Activated CD4-positive, alpha-beta T cell treated with anti-CD3 and anti-CD28 coated beads, Interleukin-2, Interleukin-4, amounts not matched to agents 100 ng/mL and 50 ng/mL, durations not matched to agents 16 hours and 8 hours (primary cell): ENCODE data around the gene KCTD5.

Experiments used
- DNase-seq: peaks from one replicate; pipeline ENCODE4 v3.0.0-alpha.2; 2020; ENCODE audit warnings: low spot score

Gene KCTD5

DNA sequence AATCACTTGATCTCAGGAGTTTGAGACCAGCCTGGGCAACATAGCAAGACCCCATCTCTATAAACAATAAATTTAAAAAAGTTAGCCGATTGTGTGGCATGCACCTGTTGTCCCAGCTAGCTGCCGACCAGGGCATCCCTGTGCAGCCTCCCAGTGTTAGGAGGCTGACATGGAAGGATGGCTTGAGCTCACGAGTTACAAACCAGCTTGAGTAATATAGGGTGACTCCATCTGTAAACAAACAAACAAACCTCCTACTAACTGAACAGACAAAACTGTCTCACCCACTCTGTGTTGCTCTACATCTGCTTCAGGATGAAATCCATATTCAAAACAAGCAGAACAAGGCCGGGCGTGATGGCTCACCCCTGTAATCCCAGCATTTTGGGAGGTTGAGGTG is 44.6 kb downstream of the KCTD5 start:
- no peak for DNase-seq

DNA sequence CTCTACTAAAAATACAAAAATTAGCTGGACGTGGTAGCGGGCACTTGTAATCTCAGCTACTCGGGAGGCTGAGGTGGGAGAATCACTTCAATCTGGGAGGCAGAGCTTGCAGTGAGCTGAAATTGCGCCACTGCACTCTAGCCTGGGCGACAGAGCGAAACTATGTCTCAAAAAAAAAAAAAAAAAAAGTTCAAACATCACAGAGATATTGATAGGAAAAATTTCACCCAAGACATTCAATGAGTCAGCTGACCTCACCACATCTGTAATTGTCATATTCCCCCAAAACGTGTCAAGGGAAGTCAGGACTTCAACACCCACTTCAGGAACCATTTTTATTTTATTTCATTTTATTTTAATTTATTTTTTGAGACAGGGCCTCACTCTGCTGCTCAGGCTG is 45.7 kb downstream of the KCTD5 start:
- no peak for DNase-seq

DNA sequence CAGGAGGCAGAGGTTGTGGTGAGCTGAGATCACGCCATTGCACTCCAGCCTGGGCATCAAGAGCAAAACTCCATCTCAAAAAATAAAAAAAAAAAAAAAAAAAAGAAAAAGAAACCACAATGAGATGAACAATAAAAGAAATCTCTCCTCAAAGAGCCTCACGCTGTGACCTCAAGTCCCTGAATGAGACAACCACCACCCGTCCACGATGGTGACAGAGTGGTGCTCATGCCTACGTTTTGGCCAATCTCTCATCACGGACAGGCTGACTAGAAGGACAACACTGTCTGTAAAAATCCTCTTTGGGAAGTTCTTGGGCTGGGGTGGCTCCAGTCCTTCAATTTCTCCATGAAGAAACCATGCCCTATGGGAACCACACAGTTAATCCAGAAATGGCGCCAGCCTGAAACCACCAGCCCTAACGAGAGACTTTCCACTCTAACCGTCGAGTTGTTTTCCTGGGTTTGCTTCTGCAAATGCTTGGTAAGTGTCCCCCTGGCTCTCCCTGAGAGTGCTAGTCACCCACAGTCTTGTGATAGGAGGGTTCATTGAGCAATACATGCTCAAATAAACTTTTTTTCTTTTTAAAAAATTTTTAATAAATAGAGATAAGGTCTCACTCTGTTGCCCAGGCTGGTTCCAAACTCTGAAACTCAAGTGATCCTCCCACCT is 52.7 kb downstream of the KCTD5 start:
- no peak for DNase-seq

DNA sequence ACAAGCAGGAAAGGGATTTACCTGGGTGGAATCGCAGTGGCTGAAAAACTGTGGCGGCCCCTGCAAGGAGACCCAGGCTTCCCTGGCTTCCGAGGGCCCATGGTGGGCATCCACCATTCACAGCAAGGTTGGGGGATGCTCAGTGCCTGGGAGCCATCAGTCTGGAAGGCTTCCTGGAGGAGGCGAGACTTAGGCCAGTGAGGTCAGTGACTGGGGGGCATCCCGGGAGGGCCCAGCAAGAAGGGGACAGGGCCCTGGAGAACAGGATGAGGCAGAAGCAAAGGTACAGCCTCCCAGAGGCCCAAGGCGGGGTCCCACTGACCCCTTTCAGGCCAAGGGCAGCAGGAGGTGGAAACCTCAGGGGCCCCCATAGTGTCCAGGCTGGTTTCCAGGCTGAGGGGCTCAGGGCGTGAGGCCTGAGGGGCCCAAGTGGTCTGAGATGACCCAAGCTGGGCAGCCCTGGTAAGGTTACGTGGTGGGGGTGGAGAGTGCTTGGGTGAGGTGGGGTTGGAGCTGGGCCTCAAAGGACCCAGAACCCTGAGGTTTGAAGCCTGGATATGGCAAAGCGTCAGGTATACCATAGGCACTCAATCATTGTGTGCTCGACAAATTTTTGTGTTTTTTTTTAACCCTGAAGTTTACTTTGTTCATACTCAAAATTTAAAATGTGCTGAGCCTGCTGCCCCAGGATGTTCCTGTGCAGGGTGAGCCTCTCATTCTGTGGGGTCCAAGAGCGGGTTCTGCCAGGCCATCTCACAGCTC is 54.3 kb downstream of the KCTD5 start:
- no peak for DNase-seq

DNA sequence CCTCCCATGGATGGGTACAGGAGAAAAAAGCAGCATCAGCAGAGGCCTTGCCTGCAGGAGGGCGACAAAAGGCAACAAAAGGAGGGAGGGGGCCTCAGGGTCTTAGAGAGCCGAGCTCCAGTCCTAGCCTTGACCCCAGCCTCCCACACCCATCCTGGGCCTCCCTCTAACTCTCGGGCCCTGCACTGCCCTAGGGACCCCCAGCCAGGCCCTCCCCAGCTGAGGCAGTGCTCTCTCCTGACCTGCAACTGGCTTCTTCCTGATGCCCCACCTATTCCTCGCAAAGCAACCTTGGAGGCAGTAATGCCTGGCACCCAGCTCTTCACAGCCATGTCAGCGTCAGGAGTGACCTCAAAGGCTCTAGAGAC is 54.9 kb downstream of the KCTD5 start:
- DNase-seq = no peak

DNA sequence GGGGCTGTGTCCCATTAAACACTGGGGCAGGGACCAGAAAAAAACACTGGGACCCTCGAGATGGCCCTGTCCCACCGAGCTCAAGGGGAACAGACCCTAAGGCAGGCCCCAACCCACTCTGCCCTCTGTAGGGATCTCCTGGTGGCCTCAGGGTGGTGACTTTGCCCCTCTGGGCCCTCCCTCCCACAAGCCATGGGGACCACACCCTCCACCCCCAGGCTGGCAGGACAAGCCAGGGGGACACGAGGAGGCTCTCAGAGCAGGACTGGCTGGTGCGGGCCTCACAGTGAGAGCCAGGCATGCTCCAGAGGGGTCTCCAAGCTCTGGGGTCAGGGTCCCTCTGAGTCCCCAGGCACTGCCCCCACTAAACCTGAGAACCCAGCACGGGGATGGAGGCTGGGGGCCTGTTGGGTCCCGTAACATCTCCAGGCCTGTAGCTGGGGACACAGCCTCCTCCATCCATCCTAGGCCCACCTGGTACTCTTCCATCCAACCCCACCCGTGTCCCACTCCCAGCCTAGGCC is 55.6 kb downstream of the KCTD5 start:
- no peak for DNase-seq

DNA sequence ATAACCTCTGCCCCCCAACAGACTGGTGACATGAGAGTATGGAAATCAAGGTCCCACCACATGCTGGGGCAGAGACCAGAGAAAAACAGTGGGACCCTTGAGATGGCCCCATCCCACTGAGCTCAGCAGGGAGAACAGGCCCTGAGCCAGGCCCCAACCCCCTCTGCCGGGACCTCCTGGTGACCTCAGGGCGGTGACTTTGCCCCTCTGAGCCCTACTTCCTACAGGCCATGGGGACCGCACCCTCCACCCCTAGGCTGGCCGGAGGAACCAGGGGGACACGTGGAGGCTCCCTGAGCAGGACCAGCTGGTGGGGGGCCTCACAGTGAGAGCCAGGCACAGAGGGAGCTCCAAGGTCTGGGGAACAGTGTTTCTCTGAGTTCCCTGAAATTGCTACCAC is 56.3 kb downstream of the KCTD5 start:
- no peak for DNase-seq

DNA sequence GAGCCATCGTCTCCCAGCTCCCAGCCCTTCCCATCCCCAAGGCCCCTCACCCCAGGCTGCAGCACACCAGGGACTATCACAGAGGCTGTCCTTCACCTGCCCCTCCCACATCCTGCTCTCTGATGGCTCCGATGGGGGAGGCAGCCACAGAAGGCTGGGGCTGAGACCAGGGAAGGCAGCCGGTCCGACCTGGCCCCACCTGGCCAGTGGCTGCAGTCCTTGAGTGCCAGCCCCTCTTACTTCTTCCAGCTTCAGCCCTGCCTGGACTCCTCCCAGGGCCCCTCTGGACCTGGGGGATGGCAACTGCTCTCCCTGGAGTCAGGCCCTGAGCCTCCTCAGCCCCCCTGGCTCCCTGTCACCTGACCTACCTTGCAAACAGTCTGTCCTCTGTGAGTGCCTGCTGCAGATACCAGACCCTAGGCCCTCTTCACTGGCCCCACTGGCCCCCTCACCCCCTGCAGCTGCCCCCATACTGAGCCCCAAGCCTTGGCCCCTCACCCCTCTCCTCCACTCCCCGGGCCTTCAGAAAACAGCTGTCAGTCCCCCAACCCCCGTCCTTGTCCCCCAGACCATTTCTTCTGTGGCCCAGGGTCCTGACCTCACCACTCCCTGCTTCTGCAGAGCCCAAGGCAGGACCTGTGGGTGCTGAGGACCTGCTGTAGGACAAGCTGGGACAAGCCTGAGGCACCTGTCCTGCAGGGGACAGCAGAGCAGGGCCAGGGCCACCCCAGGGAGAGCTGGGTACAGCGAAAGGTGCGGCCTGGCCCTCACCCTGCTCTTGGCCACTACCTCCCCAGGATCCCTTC is 57.5 kb downstream of the KCTD5 start:
- no peak for DNase-seq

DNA sequence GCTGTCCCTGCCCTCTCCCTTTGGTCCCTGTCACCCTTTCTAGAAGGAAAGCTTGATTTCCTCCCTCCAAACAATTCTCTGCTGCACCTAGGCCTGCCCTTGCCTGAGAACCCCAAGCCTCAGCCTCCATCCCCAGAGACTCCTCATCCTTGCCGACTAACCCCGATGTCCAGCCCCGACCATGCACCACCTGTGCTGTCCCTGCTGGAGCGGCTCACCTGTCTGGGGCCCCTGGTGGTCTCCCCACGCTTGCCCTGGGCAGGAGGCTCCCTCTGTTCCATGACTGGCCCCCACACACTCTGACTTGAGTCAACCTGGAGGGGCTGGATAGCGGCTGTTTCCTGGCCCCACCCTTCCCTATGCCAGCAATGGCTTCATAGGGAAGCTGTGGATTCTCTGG is 58.2 kb downstream of the KCTD5 start:
- no peak for DNase-seq

DNA sequence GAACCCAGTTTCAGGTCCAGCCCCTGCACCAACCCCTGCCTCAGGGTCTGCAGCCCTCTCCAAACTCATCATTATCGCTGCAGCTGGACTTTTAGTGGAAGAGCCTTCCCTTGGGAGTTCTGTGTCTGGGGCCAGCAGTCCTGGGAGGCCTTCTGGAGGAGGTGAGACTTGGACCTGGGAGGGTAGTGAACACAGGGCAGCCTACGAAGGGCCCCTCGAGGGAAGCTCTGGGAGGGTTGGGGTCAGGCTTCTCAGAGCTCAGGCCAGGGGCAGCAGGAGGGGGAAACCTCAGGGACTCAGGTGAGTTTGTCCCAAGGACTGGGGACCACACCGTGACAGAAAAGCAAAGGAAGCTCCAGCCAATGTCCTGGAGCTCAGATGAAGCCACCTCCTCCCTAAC is 58.8 kb downstream of the KCTD5 start:
- no peak for DNase-seq

DNA sequence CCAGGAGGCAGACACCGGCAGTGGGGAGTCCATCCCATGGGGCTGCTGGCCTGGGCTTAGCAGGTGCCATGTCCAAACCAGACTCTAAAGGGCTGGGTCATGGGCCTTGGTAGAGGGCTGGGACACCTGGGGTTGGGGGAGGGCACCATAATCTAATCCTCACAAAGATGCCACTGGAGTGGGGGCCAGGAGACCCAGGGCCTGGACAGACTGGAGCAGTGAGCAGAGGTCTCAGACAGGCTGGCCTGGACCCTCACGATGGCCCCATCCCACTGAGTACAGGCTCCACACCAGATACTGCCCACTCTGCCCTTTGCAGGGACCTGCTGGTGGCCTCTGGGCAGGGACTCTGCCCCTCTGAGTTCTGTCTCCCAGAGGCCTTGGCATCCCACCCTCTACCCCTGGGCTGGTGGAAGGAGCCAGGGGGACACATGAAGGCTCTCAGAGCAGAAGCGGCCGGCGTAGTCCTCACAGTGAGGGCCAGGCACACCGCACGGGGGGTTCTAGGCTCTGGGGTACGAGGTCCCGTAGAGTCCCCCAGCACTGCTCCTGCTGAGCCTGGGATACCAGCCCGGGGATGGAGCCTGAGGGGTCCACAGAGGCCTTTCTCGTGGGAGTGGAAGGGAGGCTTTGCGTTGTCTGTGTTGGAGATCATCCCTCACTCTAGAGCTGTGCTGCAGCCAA is 60.1 kb downstream of the KCTD5 start:
- no peak for DNase-seq

DNA sequence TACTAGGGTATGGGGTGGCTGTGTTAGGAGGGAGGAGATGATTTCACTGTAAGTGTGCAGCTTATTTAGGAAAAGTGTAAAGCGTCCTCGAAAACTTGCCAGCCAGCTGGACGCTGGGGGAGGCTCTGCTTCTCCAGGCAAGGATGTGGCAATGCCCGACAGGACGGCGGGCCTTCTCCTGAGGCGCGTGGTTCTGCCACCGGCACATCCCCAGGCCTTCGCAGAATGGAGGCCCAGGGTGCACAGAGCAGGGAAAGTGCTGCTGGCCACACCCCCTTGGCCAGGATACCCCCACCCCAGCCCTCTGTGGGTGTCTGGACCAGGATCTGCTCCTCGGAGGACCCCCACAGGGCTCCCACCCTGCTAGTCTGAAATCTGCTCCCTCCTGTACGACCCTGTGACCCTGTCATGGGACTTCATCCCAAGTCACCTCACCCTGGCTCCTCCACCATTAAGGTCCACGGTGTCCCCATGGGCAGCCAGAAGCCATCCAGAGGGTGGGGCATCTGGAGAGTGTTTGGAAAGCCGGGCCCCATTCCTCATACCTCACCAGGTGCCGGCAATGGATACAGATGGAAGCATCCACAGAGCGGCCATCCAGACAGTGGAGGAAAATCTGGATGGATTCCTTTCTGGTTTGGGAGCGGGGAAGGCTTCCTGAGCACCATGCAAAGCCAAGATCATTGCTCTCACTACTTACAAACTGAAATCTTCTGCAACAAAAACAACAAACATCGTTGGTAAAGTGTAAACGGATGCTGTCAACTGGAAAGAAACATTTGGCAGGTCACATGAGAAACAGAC is 60.9 kb downstream of the KCTD5 start:
- DNase-seq = no peak

DNA sequence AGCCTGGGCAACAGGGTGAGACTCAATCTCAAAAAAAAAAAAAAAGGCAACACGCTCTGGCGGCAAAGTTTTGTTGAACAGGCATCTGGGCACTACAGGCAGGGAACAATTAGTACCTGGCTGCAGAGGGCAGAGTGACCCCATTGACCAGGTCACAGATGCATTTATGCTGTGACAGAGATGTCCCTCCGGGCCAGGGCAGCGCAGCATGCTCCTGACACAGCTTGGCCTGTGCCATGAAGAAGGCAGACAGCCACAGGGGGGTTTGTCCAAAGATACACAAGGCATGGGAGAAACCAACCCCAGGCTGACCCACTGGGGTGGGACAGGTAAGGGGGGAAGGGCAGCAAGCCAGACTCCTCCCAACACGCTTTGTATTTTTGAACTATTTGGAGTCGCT is 62.4 kb downstream of the KCTD5 start:
- DNase-seq = no peak

DNA sequence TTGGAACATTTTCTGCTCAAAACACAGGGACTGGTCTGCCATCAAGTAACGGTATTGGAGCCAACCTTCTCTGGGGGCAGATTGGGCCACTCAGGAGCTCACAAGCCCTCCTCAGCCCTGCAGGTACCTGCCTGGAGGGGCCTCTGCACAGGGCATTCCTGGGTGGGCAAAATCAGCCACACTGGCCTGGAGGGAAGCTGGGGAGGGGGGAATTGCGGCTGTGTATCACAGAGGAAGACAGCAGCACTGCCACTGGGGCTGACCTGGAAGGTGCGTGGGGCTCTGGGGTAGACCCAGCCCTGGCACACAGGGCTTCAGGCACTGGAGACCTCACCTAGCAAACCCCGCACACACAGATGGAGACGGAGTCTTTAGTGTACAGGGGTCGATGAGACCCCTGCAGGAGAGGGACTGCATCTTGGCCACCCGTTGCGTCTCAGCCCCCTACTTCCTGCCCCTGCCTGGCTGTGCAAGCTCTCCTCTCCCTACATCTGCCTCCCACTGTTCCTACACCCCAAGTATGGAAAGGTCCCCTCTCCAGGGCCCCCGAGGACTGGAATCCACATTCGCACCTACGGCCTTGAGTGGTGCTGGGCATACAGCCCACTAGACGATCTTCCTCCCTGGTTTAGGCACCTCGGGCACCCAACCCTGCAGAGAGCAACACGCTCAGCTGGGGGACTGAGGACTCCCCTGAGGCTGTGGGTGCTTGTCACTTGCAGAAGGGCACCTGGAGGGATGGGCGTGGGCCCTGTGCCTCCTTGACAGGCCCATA is 63.0 kb downstream of the KCTD5 start:
- no peak for DNase-seq

DNA sequence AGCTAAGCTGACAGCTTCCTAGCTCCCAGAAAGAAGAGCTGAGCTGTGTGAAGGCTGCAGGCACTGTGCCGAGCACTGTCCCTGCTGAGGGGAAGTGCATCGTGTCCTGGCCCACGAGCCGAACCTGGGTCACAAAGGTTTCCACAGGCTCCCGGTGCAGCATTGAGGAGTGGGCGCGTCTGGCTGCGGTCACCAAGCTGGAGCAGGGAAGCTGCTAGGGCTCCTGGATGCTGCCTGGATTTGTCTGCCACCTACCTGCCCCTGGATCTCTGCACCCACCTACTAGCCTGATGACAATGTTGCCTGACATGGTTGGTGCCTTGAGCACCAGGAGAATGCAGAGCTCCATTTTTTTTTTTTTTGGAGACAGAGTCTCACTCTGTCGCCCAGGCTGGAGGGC is 63.6 kb downstream of the KCTD5 start:
- DNase-seq = no peak

DNA sequence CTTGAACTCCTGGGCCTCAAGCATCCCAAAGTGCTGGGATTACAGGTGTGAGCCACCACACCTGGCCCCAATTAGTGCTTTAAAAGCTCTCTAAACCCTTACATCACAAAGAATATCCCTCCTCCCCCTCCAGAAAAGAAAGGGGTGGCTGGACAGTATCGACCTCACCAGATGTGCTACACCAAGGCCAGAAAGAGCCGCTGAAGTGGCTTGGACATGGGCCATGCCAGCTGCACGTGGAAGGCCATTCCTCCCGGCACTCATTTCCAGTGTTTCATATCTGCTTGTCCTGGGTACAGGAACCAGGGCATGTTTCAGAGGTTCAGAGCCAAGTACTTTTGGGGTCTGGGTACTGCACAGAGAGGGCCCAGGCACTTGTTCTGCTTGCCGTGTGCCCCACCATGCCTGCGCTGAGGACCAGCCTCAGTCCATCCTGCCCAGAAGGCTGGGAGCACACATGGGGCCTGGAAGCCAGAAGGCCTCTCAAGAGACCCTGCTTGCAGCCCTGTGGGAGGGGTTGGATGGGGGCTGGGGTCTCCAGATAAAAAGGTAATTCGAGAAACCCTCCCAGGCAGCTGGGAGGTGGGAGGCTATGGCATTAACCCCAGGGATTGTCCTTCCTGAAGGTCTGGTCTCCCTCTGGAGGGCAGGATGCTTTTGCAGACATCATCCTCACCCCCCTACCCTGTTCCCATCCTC is 66.6 kb downstream of the KCTD5 start:
- DNase-seq = no peak

DNA sequence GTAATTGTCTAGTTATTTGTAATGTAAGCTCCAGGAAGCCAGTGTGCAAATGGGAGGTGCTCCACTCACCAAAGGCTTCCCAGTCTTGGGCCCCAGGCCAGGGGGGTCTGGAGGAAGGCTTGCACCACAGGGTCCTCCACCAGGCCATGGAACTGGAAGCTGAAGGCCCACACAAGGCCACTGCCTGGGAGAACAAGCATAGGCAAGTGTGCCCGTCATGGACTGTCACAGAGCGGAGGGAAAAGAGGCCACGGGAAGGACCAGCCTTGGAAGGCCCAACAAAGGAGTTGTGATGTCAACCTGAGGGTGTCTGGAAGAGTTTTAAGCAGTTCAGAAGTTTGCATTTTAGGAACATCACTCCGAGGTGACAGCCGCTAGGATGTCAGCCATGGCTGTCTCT is 67.2 kb downstream of the KCTD5 start:
- no peak for DNase-seq

DNA sequence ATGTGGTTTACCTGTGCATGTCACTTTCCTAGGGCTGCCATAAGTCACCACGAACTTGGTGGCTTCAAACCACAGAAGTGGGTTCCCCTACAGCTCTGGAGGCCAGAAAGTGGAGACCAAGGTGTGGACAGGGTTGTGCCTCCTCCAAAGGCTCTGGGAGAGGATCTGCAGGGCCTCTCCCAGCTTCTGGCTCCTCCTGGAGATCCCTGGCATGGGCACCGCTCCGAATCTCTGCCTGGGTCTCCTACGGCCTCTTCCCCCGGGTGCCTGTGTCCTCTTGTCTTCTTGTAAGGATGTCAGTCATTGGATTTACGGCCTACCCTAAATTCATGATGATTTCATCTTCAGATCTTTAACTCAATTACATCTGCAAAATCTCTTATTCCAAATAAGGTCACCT is 67.6 kb downstream of the KCTD5 start:
- no peak for DNase-seq

DNA sequence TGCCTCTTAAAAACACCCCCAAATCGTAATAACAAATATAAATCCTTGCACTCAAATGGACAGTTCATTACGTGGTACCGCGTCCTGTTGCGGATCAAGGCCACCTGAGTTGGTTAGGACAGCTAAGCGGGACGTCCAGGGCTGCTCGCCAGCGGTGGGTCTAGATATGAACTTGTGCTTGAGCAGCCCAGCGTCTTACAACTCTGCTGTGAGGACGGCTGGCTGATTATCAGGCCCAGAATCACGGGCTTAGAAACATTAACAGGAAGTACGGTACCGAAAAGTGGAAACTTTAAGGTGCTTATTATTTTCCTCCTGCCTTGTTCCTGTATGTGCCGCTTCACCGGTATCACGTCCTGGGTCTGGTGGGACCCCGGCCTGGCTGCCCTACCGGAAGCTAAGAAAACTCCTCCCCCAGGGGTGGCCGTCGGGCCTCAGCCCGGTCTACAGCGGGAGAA is 69.3 kb downstream of the KCTD5 start:
- DNase-seq = peak; percentile 60
